Peyer's patch (tissue), 4 donors: ENCODE measurements around the gene HOXD11.

Experiments
- POLR2A ChIP-seq, 2 donors: fragments of 450-650 bp; IDR thresholded peaks; one replicate each; pipeline ENCODE4 v1.5.1; 2017; ENCODE audit warnings: antibody characterized with exemption in 2 of 2, mild to moderate bottlenecking in 2 of 2, moderate library complexity in 2 of 2
- TF ChIP-seq, protein P1 (sequence below), 6 experiments: fragments of 450-650 bp in 4 of 6; fragments of 200-600 bp in 2 of 6; sonication (generic) in 1 of 6; IDR thresholded peaks; one replicate each; pipeline ENCODE4 v1.5.1; 2017 to 2019; ENCODE audit warnings: antibody characterized with exemption in 6 of 6, mild to moderate bottlenecking in 3 of 6, moderate library complexity in 1 of 6

- TF ChIP-seq, protein P1, sequence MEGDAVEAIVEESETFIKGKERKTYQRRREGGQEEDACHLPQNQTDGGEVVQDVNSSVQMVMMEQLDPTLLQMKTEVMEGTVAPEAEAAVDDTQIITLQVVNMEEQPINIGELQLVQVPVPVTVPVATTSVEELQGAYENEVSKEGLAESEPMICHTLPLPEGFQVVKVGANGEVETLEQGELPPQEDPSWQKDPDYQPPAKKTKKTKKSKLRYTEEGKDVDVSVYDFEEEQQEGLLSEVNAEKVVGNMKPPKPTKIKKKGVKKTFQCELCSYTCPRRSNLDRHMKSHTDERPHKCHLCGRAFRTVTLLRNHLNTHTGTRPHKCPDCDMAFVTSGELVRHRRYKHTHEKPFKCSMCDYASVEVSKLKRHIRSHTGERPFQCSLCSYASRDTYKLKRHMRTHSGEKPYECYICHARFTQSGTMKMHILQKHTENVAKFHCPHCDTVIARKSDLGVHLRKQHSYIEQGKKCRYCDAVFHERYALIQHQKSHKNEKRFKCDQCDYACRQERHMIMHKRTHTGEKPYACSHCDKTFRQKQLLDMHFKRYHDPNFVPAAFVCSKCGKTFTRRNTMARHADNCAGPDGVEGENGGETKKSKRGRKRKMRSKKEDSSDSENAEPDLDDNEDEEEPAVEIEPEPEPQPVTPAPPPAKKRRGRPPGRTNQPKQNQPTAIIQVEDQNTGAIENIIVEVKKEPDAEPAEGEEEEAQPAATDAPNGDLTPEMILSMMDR (IDR thresholded peaks at IDR 0.05) = no peak
- no peak for TF ChIP-seq POLR2A (IDR thresholded peaks at IDR 0.05)
Measured at GRCh38 chr2:176101216-176101830, 5.8 kb upstream of the HOXD11 start.
